H1 (cell line): Measurements from ENCODE around the gene VDR. TPM values are rescaled to one million over a fixed set of nuclear protein-coding genes. Genes with fewer than 3 reads are reported as not detected.

Source experiments
- CTCF ChIA-PET: fragments of 300-600 bp; sonication (Branson Sonifier 250); formaldehyde crosslinking; loops from one replicate; lab custom pipeline; 2021; ENCODE audit not compliant: partially characterized antibody; lab: Charles Lee
- POLR2A ChIA-PET: fragments of 300-600 bp; sonication (Branson Sonifier 250); formaldehyde crosslinking; loops from one replicate; lab custom pipeline; 2021; ENCODE audit warnings: inconsistent platforms; ENCODE audit not compliant: partially characterized antibody; lab: Charles Lee
- DNase-seq, 2 experiments: peaks; one replicate each; pipeline versions ENCODE4 v3.0.0 to v3.0.0-alpha.2; 2010 to 2022; ENCODE audit warnings: low spot score in 2 of 2, low read depth in 1 of 2, mixed read lengths in 1 of 2
- FAIRE-seq: peaks from 2 replicates; lab custom pipeline; 2011; peaks lifted over from hg19 to GRCh38; lab: Jason Lieb, UNC
- H2AFZ ChIP-seq: 2 replicates; pipeline ENCODE4 v1.8.1; 2012; ENCODE audit warnings: low read length, inconsistent platforms
- H2AK5ac ChIP-seq: 2 replicates; pipeline ENCODE4 v1.6.1; 2013; ENCODE audit warnings: low read depth, low read length
- H2BK120ac ChIP-seq: replicated peaks from 2 replicates; pipeline ENCODE3; 2013; ENCODE audit warnings: low read depth, low read length, inconsistent platforms
- H2BK12ac ChIP-seq: 2 replicates; pipeline ENCODE4 v1.6.1; 2013; ENCODE audit warnings: low read depth, low read length
- H2BK15ac ChIP-seq: 2 replicates; pipeline ENCODE4 v1.6.1; 2013; ENCODE audit warnings: low read length
- H2BK20ac ChIP-seq: 2 replicates; pipeline ENCODE4 v1.6.1; 2013; ENCODE audit warnings: low read length
- H2BK5ac ChIP-seq: 2 replicates; pipeline ENCODE4 v1.6.1; 2013; ENCODE audit warnings: low read depth, low read length
- H3K14ac ChIP-seq: 2 replicates; pipeline ENCODE4 v1.6.1; 2013; ENCODE audit warnings: inconsistent platforms; ENCODE audit not compliant: insufficient read length
- H3K18ac ChIP-seq: 2 replicates; pipeline ENCODE4 v1.6.1; 2013; ENCODE audit warnings: low read length; ENCODE audit errors: extremely low read depth
- H3K23ac ChIP-seq: 2 replicates; pipeline ENCODE4 v1.6.1; 2013; ENCODE audit warnings: inconsistent platforms; ENCODE audit not compliant: insufficient read length
- H3K23me2 ChIP-seq: 2 replicates; pipeline ENCODE4 v1.6.1; 2013; ENCODE audit warnings: low read depth, low read length
- H3K27ac ChIP-seq: 2 replicates; pipeline ENCODE4 v1.6.1; 2011; ENCODE audit warnings: low read depth, low read length, inconsistent platforms
- H3K27me3 ChIP-seq, 4 experiments: replicated peaks in 1 of 4; 1 replicate in 1 of 4; 2 replicates in 3 of 4; pipeline versions ENCODE4 v1.6.1 to v1.8.1; 2011 to 2013; ENCODE audit warnings: low read length in 3 of 4, mild to moderate bottlenecking in 3 of 4, inconsistent platforms in 2 of 4, mixed read lengths in 2 of 4, moderate library complexity in 1 of 4; ENCODE audit not compliant: control insufficient read depth in 3 of 4, insufficient read depth in 3 of 4; ENCODE audit errors: extremely low read depth in 1 of 4
- H3K36me3 ChIP-seq, 4 experiments: 2 replicates each; pipeline versions ENCODE4 v1.6.1 to v1.8.1; 2011 to 2013; ENCODE audit warnings: mild to moderate bottlenecking in 4 of 4, low read length in 3 of 4, moderate library complexity in 2 of 4, control low read depth in 1 of 4, inconsistent platforms in 1 of 4; ENCODE audit not compliant: insufficient read depth in 4 of 4, control insufficient read depth in 2 of 4
- H3K4ac ChIP-seq: replicated peaks from 2 replicates; pipeline ENCODE3; 2013; ENCODE audit warnings: low read length, low read depth, mixed read lengths, inconsistent platforms; ENCODE audit not compliant: insufficient read length
- H3K4me1 ChIP-seq, 4 experiments: replicated peaks in 1 of 4; 1 replicate in 1 of 4; 2 replicates in 3 of 4; pipeline versions ENCODE4 v1.6.1 to v1.8.1; 2011 to 2013; ENCODE audit warnings: low read length in 3 of 4, inconsistent platforms in 2 of 4, mixed read lengths in 1 of 4; ENCODE audit not compliant: insufficient read depth in 4 of 4, control insufficient read depth in 3 of 4
- H3K4me2 ChIP-seq, 2 experiments: 2 replicates each; pipeline versions ENCODE4 v1.6.1 to v1.8.1; 2011 to 2013; ENCODE audit warnings: low read depth in 2 of 2, low read length in 2 of 2, control low read depth in 1 of 2, inconsistent platforms in 1 of 2, mild to moderate bottlenecking in 1 of 2; ENCODE audit not compliant: insufficient read depth in 1 of 2
- H3K4me3 ChIP-seq, 4 experiments: fragments of 200-600, 300-600 bp in 1 of 4; sonication (generic), shearing (Covaris generic), sonication (Bioruptor Twin) in 1 of 4; 2 replicates each; pipeline versions ENCODE4 v1.5.1 to v1.8.1; 2011 to 2016; ENCODE audit warnings: low read length in 4 of 4, low read depth in 3 of 4, control low read depth in 2 of 4, inconsistent platforms in 2 of 4, mild to moderate bottlenecking in 2 of 4, mixed read lengths in 1 of 4, moderate library complexity in 1 of 4; ENCODE audit not compliant: insufficient read depth in 2 of 4; ENCODE audit errors: extremely low read depth in 1 of 4
- H3K56ac ChIP-seq: replicated peaks from 2 replicates; pipeline ENCODE3; 2013; ENCODE audit warnings: low read depth, mild to moderate bottlenecking, mixed read lengths, low read length, inconsistent platforms; ENCODE audit not compliant: insufficient read length
- H3K79me1 ChIP-seq: 2 replicates; pipeline ENCODE4 v1.6.1; 2013; ENCODE audit warnings: low read depth, low read length, control low read depth
- H3K79me2 ChIP-seq, 2 experiments: 2 replicates each; pipeline versions ENCODE4 v1.6.1 to v1.8.1; 2012 to 2013; ENCODE audit warnings: low read length in 2 of 2, mild to moderate bottlenecking in 2 of 2, inconsistent platforms in 1 of 2; ENCODE audit not compliant: insufficient read depth in 2 of 2, control insufficient read depth in 1 of 2
- H3K9ac ChIP-seq, 4 experiments: replicated peaks in 1 of 4; 1 replicate in 1 of 4; 2 replicates in 3 of 4; pipeline versions ENCODE4 v1.6.1 to v1.8.1; 2011 to 2013; ENCODE audit warnings: low read depth in 3 of 4, low read length in 3 of 4, control low read depth in 2 of 4, mild to moderate bottlenecking in 2 of 4, moderate library complexity in 2 of 4, inconsistent platforms in 1 of 4; ENCODE audit errors: extremely low read depth in 1 of 4
- H3K9me3 ChIP-seq, 2 experiments: 2 replicates each; pipeline versions ENCODE4 v1.6.1 to v1.8.1; 2012 to 2013; ENCODE audit warnings: mild to moderate bottlenecking in 2 of 2, moderate library complexity in 2 of 2, control low read depth in 1 of 2, inconsistent platforms in 1 of 2, low read depth in 1 of 2, low read length in 1 of 2, mixed read lengths in 1 of 2; ENCODE audit not compliant: insufficient read depth in 2 of 2
- H4K20me1 ChIP-seq, 2 experiments: replicated peaks in 1 of 2; 2 replicates each; pipeline versions ENCODE3 to v1.8.1; 2011 to 2013; ENCODE audit warnings: inconsistent platforms in 2 of 2, low read length in 2 of 2, mild to moderate bottlenecking in 1 of 2; ENCODE audit not compliant: insufficient read depth in 2 of 2, control insufficient read depth in 1 of 2
- H4K5ac ChIP-seq: 2 replicates; pipeline ENCODE4 v1.6.1; 2013; ENCODE audit warnings: low read length, low read depth, mixed read lengths, inconsistent platforms; ENCODE audit not compliant: insufficient read length
- H4K8ac ChIP-seq: 2 replicates; pipeline ENCODE4 v1.8.0; 2013; ENCODE audit warnings: mild to moderate bottlenecking, moderate library complexity, low read length, inconsistent platforms; ENCODE audit not compliant: insufficient read depth; ENCODE audit errors: extremely low read depth
- H4K91ac ChIP-seq: replicated peaks from 2 replicates; pipeline ENCODE3; 2013; ENCODE audit warnings: low read length, mixed read lengths, inconsistent platforms; ENCODE audit not compliant: insufficient read length
- CBX8 ChIP-seq: fragments of 300-800, 300-1000 bp; sonication (generic); IDR thresholded peaks from 2 replicates; pipeline ENCODE4 v1.7.1; 2016; ENCODE audit warnings: low read depth, low read length, borderline replicate concordance
- CEBPB ChIP-seq: IDR thresholded peaks from 2 replicates; pipeline ENCODE4 v1.6.1; 2012; ENCODE audit warnings: low read depth, low read length
- CTBP2 ChIP-seq: IDR thresholded peaks from 2 replicates; pipeline ENCODE4 v1.7.0; 2011; ENCODE audit warnings: borderline replicate concordance, mild to moderate bottlenecking, moderate library complexity, mixed read lengths, low read length; ENCODE audit not compliant: insufficient read depth, insufficient read length
- KDM1A ChIP-seq: fragments of 200-600, 300-600 bp; sonication (generic); IDR thresholded peaks from 2 replicates; pipeline ENCODE4 v1.7.1; 2016; ENCODE audit warnings: mild to moderate bottlenecking, low read length, borderline replicate concordance
- POLR2AphosphoS5 ChIP-seq: IDR thresholded peaks from 2 replicates; pipeline ENCODE4 v1.6.1; 2011; ENCODE audit warnings: low read depth, low read length
- RXRA ChIP-seq: IDR thresholded peaks from 2 replicates; pipeline ENCODE4 v1.6.1; 2011; ENCODE audit warnings: low read depth, mild to moderate bottlenecking, low read length, moderate library complexity; ENCODE audit not compliant: insufficient read depth
- SIN3A ChIP-seq, 2 experiments: IDR thresholded peaks in 1 of 2; conservative IDR thresholded peaks in 1 of 2; 2 replicates each; pipeline ENCODE4 v1.6.1; 2011 to 2012; ENCODE audit warnings: low read length in 2 of 2, improper control_type of control experiment in 1 of 2, low read depth in 1 of 2, mild to moderate bottlenecking in 1 of 2
- TCF12 ChIP-seq: IDR thresholded peaks from 2 replicates; pipeline ENCODE4 v1.6.1; 2011; ENCODE audit warnings: low read depth, mild to moderate bottlenecking, low read length
- WGBS, 2 experiments: shearing (Covaris generic) in 1 of 2; methylation state at CpG; one replicate each; pipeline versions ENCODE4 v1.1.6 to v1.1.7; 2013 to 2015; ENCODE audit warnings: low lambda C conversion rate in 2 of 2, mixed read lengths in 2 of 2, inconsistent platforms in 1 of 2, low coverage in 1 of 2, missing lambda C conversion rate in 1 of 2; ENCODE audit not compliant: insufficient replicate concordance in 2 of 2, insufficient coverage in 1 of 2, insufficient read length in 1 of 2; ENCODE audit errors: extremely low coverage in 1 of 2, missing lambda C conversion rate in 1 of 2; 5-methylcytosine and 5-hydroxymethylcytosine counted together
- polyA plus RNA-seq, 7 experiments: library from polyadenylated mRNA; depleted of rRNA in 3 of 7; stranded (reverse) in 5 of 7; unstranded in 2 of 7; fragments of >200 nt in 5 of 7; fragments of 200-250 nt in 2 of 7; gene quantifications; 1 replicate in 5 of 7; 2 replicates in 1 of 7; 4 replicates in 1 of 7; pipeline versions ENCODE4 v1.2.1 to v1.2.3, GENCODE V29; 2011 to 2013; ENCODE audit warnings: missing spikeins in 2 of 7, mixed read lengths in 2 of 7
- total RNA-seq: library from RNA; stranded (reverse); fragmentation: NEBNext Ultra II Directional; extraction: Animal tissue kit (Norgen Biotek cat#: 25700); gene quantifications from 2 replicates; pipeline ENCODE4 v1.2.1, GENCODE V29; 2021

The VDR gene
- total and polyA plus RNA-seq, 2 of the 8 experiments (the other 6 are each of a cell fraction or from before 2014, with no cell fraction given): 0.44 to 0.65 TPM

DNA sequence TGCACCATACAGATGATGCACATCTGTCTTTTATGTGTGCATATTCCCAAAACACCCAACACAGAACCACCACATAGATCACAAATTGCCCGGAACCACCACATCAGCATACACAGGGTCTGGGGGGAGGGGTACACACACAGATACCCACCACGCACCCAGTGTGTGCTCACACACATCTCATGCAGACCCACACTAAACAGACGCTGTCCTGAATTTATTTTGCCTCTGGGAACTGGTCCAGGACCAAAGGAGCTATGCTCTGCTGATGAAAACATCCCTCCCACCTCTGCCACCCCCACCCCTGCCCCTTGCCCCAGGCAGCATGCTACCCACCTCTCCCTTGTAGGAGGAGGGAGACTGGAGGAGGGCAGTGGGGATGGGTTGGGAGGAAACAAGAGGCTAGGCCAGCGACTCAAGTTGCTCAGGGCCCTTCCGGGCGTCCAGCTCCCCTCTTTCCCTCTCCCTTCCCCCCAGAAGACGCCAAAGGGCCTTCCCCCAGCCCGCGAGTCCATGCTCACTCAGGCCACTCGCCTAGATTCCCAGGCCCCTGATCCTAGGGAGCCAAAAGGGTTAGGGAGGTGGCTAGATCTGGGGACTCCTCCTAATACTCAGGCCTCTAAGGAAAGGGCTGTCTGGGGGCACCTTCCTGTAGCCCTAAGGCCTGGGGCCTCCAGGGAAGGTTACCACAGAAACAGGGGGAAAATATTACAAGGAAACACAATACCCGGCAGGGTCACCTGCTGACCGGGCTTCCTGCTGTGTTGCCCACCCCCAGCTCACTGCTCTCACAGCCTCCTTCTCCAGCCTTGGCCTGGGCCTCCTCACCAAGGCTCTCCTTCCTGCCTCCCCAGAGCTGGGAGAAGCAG is 88.2 kb downstream of the VDR start:
- H4K20me1 ChIP-seq: peaks cover 2 to 19% of the 10 kb centered on the region in 2 experiments
- peak overlapping the region; percentile 88 for H2BK12ac ChIP-seq
- no peaks in the 10 kb centered on the region for H3K9me3 ChIP-seq
- peak overlapping the region; percentile 44; the same call in 1 of the 2 replicates for H2BK20ac ChIP-seq
- 0 out of 2 replicates have a peak overlapping the region, but pooled peaks have one; percentile 10 for H2AK5ac ChIP-seq
- peak overlapping the region; percentile 46 for H4K8ac ChIP-seq
- no peak overlapping the region for H2AFZ ChIP-seq
- ChIA-PET POLR2A (interaction anchor here (0.6 to 29.3 kb wide), 10 partner anchors 8 to 1611 kb away, joined by 3 to 480 read pairs (median 4); no protein-coding TSS in a partner anchor), CTCF (interaction anchor here (0.7 to 58.8 kb wide), 13 partner anchors 7 to 371 kb away, joined by 3 to 2001 read pairs (median 13); partner anchors contain the start of gene RAPGEF3)
- H4K5ac ChIP-seq: no peak overlapping the region
- peak overlapping the region in 1 of 4 experiments; percentile 13; a peak in 1 of 8 replicates for H3K4me3 ChIP-seq
- H3K56ac ChIP-seq: no peak overlapping the region
- DNase-seq (no peak), FAIRE-seq (no peak)
- 62% methylated on average over 12 of the region's 12 CpGs; no CpG with 5 or more reads in 1 of the 2 experiments for WGBS, 2 experiments
- H2BK15ac ChIP-seq: peak overlapping the region; percentile 82
- H3K18ac ChIP-seq: peak overlapping the region; percentile 44
- H3K23me2 ChIP-seq: peaks cover 12% of the 10 kb centered on the region
- no peak overlapping the region for H2BK120ac ChIP-seq
- H3K79me1 ChIP-seq: peaks cover 10% of the 10 kb centered on the region
- no peak overlapping the region for H3K9ac ChIP-seq
- no peak overlapping the region for H3K14ac ChIP-seq
- H2BK5ac ChIP-seq: peak overlapping the region; percentile 69
- H3K79me2 ChIP-seq: peaks cover 4 to 62% of the 10 kb centered on the region in 2 experiments; a peak in 3 of 4 replicates
- H3K4me2 ChIP-seq: peak overlapping the region; percentile 42 to 56
- no peak overlapping the region for H3K23ac ChIP-seq
- H3K36me3 ChIP-seq: no peaks in the 10 kb centered on the region
- no peaks in the 10 kb centered on the region; a peak in 1 of 7 replicates for H3K27me3 ChIP-seq
- H3K4ac ChIP-seq: peak overlapping the region; percentile 55
- H4K91ac ChIP-seq: peak overlapping the region; percentile 14
- H3K27ac ChIP-seq: no peak overlapping the region
- peaks cover 17 to 67% (median 56%) of the 10 kb centered on the region in 4 experiments for H3K4me1 ChIP-seq
- TF ChIP-seq SIN3A (conservative IDR thresholded peaks at IDR 0.05 in 1 of 2, IDR thresholded peaks at IDR 0.05 in 1 of 2; ENCODE audit: low read depth in 1 of 2, low read length in 2 of 2) (no peak), POLR2AphosphoS5 (no peak), CBX8 (no peak), KDM1A (no peak), TCF12 (no peak), CTBP2 (no peak), CEBPB (no peak), RXRA (no peak)
